ENCODE results near the gene ALDH4A1.
"Not testable (repeated sequence)": the region's sequence is repeated elsewhere in the genome, so short reads cannot be mapped to it uniquely, and the experiment has no call there.

ALDH4A1 gene

GRCh38 chr1:18870957-18871356, 31.4 kb downstream of the ALDH4A1 start:
- no peak for DNase-seq
- TF ChIP-seq, protein P1, sequence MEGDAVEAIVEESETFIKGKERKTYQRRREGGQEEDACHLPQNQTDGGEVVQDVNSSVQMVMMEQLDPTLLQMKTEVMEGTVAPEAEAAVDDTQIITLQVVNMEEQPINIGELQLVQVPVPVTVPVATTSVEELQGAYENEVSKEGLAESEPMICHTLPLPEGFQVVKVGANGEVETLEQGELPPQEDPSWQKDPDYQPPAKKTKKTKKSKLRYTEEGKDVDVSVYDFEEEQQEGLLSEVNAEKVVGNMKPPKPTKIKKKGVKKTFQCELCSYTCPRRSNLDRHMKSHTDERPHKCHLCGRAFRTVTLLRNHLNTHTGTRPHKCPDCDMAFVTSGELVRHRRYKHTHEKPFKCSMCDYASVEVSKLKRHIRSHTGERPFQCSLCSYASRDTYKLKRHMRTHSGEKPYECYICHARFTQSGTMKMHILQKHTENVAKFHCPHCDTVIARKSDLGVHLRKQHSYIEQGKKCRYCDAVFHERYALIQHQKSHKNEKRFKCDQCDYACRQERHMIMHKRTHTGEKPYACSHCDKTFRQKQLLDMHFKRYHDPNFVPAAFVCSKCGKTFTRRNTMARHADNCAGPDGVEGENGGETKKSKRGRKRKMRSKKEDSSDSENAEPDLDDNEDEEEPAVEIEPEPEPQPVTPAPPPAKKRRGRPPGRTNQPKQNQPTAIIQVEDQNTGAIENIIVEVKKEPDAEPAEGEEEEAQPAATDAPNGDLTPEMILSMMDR (IDR thresholded peaks at IDR 0.05; ENCODE audit: low read depth, low read length) = no peak
- Histone ChIP-seq H3K4me1 (no peaks in the 10 kb centered on the region), H3K9me3 (no peaks in the 10 kb centered on the region), H3K36me3 (no peaks in the 10 kb centered on the region), H3K27me3 (no peaks in the 10 kb centered on the region), H3K4me3 (ENCODE audit: low read depth, low read length) (no peak overlapping the region)

GRCh38 chr1:18870595-18870865, 31.8 kb downstream of the ALDH4A1 start:
- H3K9me3 ChIP-seq; H3K4me3 ChIP-seq (ENCODE audit: low read depth, low read length); DNase-seq: not testable (repeated sequence)

DNA sequence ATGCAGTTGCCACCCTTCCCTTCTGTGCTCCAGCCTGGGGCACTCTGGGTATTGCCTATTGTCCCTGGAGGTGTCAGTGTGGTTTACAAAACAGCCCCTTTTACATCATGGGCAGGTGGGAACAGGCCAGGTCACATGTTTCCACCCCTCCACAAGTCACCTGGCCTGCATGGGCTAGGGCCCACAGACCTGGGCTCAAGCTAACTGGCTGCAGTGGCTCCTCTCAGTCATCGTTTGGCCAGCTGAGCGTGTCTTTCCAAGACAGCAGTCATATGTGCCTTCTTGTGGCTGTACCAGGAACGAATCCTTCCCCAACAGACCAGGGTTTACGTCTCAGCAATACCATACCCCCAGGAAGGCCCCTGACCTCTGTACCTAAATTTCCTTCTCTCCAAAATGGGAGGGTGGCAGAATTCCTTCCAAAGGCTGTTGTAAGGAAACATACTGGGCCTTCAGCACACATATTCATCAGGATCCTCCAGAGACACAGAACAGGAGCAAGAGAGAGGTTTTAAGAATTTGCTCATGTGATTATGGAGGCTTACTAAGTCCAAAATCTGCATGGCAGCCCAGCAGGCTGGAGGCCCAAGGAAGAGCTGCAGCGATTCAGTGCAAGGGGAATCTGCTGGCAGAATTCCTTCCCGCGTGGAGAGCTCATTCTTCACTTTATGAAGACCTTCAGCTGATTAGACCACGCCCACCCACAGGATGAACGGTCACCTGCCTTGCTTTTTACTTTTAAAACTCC, 32.3 kb downstream of the ALDH4A1 start:
- no peak for DNase-seq
- H3K9me3 ChIP-seq = no peaks in the 10 kb centered on the region
- no peaks in the 10 kb centered on the region for H3K4me1 ChIP-seq
- H3K27me3 ChIP-seq = no peaks in the 10 kb centered on the region
- H3K4me3 ChIP-seq (ENCODE audit: low read depth, low read length) = no peak overlapping the region
- TF ChIP-seq, protein P1 (IDR thresholded peaks at IDR 0.05; ENCODE audit: low read depth, low read length) = no peak
- H3K36me3 ChIP-seq = no peaks in the 10 kb centered on the region

More at GRCh38 chr1:18870595-18870865, 31.8 kb downstream of the ALDH4A1 start:
- H3K27me3 ChIP-seq, H3K4me1 ChIP-seq, H3K36me3 ChIP-seq: not testable (repeated sequence)

GRCh38 chr1:18868801-18869424, 33.4 kb downstream of the ALDH4A1 start:
- H3K9me3 ChIP-seq = no peaks in the 10 kb centered on the region
- H3K27me3 ChIP-seq = no peaks in the 10 kb centered on the region

DNA sequence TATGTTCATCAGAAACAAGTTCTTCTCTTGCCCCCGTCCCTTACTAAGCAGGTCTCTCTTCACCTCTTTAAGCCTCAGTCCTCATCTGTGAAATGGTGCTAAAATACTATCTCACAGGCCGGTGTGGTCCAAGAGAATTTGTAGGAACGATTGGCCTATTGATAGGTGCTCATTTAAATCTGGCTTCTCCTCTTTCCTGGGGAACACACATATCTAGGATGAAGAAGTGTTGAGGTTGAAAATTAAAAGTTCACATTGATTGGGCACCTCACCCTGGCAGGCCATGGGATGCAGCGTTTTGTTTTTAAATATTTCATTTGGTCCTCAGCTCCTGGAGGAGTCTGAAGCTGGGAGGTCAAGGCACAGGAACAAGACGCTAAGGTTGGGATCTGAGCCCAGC, 34.0 kb downstream of the ALDH4A1 start:
- Histone ChIP-seq H3K4me1 (no peaks in the 10 kb centered on the region), H3K9me3 (no peaks in the 10 kb centered on the region), H3K27me3 (no peaks in the 10 kb centered on the region), H3K4me3 (ENCODE audit: low read depth, low read length) (no peak overlapping the region), H3K36me3 (no peaks in the 10 kb centered on the region)
- TF ChIP-seq, protein P1 (IDR thresholded peaks at IDR 0.05; ENCODE audit: low read depth, low read length) = no peak
- no peak for DNase-seq

More at GRCh38 chr1:18868801-18869424, 33.4 kb downstream of the ALDH4A1 start:
- no peak for DNase-seq
- Histone ChIP-seq H3K4me1 (no peaks in the 10 kb centered on the region), H3K36me3 (no peaks in the 10 kb centered on the region), H3K4me3 (ENCODE audit: low read depth, low read length) (no peak overlapping the region)
- TF ChIP-seq, protein P1 (IDR thresholded peaks at IDR 0.05; ENCODE audit: low read depth, low read length) = no peak

GRCh38 chr1:18866846-18867245, 35.5 kb downstream of the ALDH4A1 start:
- TF ChIP-seq, protein P1 (IDR thresholded peaks at IDR 0.05; ENCODE audit: low read depth, low read length) = no peak
- no peak for DNase-seq
- H3K4me3 ChIP-seq (ENCODE audit: low read depth, low read length) = no peak overlapping the region
- no peaks in the 10 kb centered on the region for H3K9me3 ChIP-seq
- H3K4me1 ChIP-seq = no peaks in the 10 kb centered on the region
- H3K27me3 ChIP-seq = no peaks in the 10 kb centered on the region
- no peaks in the 10 kb centered on the region for H3K36me3 ChIP-seq

Measured in BE2C (cell line).